ENCODE data around the gene FAM81A.

The FAM81A gene

DNA sequence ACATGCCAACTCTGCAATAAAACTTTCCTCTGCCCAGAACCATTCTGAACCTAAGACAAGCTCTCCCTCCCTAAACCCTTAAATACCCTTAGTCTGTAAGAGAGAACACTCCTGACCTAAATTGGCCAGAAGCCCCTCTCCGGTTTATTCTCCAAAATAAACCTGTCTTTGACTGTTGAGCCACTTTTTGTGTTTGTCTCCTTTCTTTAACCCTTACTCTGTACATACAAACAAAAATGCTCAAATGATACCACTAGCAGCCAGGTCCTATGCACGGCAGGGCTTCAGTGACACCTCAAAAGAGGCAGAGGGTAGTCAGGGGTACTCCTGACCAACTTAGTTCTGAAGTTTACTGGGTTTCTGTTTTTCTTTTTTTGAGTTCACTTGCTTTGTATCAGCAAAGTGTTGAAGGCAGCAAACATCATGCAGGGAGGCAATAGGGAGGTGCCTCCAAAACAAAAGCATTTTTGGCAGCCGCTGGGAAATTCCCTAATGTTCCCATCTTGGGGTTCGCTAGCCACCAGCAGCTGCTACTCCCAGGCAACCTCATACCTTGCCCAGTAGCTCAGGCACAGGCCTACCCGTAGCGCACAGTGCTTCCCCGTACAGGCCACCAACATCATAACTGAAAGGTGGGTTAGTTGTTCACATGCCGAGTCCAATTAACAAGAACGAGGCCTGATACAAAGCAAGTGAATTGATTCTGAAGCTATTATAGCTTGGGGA, 110.7 kb downstream of the FAM81A start:
- DNase-seq: no peak

DNA sequence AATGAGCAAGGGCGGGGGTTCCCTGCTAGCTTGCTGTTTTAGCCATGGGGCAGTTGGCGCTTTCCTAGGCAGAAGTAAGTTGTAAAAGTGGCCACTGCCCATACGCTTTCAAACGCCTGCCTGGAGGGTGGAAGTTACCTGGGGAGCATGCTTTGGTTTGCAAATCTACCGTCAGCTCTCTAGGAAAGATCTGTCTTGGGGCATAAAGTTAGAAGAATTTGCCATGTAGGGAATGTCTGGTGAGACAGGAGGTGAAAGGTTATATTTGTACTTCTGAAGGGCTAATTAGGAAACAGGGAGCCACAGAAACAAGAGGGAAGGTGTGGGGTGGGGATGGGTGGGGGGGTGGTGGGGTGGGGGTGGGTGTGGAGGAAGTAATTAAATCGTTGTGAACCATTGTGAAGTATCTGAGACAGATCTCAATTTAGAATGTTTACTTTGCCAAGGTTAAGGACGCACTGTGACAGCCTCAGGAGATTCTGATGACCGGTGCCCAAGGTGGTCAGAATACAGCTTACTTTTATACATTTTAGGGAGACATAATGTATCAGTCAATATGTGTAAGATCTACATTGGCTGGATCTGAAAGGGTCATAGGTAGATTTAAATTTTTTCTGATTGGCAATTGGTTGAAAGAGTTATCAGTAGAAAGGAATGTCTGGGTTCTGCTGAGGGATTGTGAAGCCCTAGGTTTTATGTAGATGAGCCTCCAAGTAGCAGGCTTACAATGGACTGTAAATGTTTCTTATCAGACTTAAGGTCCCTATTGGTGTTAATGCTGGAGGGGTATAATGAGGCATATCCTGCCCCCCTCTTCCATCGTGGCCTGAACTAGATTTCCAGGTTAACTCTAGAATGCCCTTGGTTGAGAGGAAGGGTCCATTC, 111.6 kb downstream of the FAM81A start:
- no peak for DNase-seq

DNA sequence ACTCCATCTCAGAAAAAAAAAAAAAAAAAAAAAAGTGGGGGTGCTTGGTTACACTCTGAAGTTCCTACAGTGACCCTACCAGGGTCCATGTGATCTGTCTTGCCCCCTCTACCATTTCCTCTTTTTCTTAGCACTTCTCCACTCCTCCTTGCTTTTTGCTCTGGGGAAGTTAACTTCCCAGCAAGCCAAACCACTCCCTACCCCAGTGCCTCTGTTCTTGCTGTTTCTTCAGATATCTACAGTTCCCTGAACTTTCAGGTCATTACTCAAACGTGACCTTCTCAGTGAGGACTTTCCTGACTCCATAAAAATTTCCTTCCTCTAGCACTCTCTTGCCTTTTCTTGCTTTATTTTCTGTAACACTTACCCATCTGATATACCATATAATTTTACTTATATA, 112.5 kb downstream of the FAM81A start:
- DNase-seq: no peak

DNA sequence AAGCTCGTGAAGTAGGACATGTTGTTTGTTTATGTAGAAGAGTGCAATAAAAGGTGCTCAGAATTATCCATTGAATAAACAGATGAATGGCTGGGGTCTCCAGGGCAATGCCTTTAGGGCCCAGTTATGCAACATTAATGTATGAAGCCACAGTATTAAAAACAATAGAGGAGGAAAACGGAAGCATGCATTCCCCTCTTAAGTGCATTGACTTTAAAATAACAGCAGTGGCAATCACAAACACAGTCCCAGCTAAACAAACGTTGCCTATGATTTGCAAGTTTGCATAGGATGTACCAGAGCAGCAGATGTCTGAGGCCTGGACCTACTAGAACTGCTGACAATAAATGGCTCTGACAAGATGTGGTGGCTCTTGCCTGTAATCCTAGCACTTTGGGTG, 113.0 kb downstream of the FAM81A start:
- DNase-seq: no peak

DNA sequence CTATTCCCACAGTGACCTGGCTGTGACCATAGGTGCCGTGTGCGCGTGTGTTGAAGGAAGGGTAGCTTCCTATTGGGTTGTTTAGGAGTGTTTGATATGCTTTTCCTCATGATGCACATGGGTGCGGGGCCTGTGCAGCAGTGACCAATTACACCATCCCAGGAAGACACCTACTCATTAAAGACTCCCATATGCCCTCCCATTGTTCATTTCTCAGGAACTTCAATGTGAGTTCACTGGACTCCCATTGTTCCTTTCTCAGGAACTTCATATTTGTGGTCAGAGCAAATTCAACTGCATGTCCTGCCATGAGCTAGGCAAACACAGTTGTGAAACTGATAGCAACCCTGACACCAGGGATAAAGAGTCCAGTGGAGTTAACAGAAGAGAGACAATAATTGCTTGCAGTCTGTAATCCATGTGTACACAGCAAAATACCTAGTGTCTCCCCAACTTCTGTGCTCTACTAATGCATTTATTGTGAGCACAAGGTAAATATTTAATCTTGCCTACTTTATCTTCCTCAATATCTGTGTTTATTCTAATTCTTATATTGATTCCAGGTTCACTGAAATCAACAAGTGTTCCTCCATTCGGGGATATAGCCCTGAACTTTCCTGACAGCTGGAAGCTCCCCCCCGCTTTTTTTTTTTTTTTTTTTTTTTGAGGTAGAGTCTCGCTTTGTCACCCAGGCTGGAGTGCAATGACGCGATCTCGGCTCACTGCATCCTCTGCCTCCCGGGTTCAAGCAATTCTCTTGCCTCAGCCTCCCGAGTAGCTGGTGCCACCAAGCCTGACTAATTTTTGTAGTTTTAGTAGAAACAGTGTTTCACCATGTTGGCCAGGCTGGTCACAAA, 116.1 kb downstream of the FAM81A start:
- peak; percentile 31 for DNase-seq

DNA sequence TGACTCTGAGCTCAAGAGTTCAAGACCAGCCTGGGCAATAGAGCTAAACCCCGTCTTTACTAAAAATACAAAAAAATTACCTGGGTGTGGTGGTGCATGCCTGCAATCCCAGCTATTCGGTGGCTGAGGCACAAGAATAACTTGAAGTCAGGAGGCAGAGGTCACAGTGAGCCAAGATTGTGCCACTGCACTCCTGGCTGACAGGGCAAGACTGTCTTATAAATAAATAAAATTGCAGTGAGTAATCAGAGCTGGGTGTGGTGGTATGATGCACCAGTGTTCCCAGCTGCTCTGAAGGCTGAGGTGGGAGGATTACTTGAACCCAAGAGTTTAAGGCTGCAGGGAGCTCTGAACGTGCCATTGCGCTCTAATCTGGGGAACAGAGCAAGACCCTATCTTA, 117.7 kb downstream of the FAM81A start:
- DNase-seq: no peak

DNA sequence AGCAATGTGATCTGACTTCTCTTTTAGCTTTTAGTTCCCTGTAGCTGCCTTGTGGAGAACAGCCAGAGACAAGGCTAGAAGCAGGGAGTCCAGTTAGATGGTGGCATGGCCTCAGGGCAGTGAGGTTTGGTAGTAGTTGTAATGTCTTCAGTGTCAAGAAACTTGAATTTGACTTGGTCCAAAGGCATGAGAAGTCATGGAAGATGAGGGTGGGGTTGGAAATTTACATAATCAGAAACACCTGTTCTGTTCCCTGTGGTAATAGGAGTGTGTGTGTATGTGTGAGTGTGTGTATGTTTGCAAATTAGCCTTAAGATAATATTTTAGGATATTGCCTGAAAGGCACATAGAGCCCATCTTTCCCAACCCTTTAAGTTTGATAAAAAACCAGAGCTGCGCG, 118.4 kb downstream of the FAM81A start:
- no peak for DNase-seq

DNA sequence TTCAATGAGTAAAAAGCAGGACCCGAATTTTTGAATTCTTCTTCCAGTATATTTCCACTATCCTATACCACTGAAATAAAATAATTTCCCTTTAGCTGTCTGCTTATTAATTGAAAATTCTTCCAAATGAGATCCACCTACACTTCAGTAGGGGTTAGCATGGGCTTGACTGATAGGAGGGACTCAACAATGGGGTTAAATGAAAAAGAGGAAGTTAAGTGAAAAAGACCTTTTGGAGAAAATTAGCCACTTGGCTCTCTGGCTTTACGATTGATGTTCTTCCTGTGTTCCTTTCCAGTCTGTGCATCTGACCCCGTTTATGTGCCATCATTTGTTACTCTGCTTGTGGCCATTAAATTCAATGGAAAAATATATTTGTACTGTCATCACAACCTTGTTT, 119.6 kb downstream of the FAM81A start:
- no peak for DNase-seq

DNA sequence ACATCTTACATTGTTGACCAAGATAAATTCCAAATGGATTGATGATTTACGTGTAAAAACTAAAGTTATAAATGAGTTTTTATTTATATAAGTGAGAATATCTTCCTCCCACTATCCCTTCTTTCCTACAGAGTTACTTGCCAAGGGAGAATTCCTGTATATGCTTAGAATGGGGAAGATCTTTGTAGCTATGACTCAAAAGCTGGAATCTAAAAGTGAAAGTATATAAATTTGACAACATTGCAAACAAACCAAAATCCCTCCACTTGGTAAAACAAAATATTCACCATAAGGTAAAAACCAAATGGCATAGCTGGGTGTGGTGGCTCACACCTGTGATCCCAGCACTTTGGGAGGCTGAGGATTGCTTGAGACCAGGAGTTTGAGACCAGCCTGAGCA, 120.9 kb downstream of the FAM81A start:
- DNase-seq: no peak

DNA sequence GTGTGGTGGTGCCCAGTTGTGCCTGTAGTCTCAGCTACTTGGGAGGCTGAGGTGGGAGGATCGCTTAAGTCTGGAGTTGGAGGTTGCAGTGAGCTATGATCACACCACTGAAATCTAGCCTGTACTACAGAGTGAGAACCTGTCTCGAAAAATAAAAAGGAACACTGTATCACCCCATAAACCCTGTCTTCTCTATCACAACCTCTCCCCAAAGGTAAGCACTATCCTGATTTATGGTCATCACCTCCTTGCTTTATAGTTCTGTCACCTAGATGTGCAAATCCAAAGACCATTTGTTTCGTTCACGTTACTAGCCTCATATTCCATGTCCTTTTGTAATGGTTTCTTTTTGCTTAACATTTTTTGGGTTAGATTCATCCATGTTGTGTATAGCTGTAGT, 123.6 kb downstream of the FAM81A start:
- DNase-seq: no peak

DNA sequence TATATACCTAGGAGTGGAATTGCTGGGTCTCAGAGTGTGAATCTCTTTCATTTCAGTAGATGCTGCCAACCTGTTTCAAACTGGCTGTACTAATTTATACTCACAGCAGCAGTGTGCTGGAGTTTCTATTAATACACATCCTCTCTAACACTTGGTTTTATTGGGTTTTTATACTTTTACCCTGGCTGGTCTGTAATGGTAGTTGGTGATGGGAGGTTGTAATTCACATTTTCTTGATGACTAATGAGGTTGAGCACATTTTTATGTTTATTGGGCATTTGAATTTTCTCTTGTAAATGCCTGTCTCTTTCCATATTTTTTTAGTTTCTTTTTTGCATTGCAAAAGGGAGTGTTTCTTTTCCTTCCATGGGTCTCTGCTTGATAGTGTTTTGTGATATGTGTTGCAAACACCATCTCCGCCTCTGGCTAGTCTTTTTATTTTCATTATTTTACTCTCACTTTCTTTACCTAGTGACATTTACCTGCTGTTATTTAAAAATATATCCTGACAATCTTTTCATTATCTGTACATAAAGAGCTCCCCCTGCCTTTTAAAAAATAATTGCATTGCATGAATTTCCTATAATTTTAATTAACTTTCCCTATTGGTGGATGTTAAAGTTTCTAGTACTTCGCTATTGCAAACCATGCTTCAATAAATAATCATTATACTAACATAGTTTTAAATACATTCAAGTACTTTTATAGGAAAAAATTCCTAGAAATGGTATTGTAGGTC, 124.6 kb downstream of the FAM81A start:
- DNase-seq: no peak

DNA sequence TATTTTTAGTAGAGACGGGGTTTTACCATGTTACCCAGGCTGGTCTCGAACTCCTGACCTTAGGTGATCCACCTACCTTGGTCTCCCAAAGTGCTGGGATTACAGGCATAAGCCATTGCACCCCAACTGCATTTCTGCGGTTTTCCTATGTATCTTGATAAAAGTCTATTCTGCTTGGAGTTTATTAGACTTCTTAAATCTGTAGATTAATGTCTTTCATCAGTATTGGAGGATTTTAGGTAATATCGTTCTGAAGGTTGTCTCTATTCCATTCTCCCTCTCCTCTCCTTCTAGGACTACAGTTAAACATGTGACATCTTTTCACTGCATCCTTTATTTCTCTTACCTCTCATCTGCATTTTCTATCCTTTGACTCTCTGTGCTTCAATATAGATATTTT, 127.3 kb downstream of the FAM81A start:
- DNase-seq: no peak

DNA sequence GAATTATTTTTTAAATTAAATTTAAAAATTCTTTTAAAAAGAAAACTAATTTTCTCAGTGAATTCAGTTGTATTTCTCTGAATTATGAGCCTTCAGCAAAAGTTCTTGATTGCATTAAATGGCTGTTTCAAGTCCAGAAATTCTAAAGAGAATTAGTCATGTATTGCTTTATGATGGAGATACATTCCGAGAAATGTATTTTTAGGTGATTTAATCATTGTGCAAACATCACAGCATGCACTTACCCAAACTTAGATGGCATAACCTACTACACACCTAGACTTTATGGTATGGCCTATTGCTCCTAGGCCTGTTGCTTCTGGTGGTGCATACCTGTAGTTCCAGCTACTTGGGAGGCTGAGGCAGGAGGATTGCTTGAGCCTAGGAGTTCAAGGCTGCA, 129.3 kb downstream of the FAM81A start:
- no peak for DNase-seq

DNA sequence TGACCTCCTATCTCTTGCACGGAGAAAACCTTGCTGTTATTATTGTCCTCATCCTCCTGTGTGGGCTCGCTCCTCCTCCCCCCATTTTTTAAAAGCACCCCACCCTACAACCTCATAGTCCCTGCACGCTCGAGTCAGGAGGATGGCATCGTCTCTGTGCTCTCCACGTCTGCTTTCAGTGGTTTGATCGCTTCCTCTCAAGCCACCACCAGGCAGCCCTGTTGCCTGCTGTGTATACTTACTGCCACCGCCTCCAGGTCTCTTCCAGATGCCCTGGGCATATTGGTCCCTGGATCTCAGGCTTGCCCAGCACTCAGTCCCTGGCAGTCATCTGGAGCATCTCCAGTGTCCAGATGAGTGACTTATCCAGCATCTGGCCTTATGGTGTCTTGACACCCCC, 131.5 kb downstream of the FAM81A start:
- DNase-seq: no peak

DNA sequence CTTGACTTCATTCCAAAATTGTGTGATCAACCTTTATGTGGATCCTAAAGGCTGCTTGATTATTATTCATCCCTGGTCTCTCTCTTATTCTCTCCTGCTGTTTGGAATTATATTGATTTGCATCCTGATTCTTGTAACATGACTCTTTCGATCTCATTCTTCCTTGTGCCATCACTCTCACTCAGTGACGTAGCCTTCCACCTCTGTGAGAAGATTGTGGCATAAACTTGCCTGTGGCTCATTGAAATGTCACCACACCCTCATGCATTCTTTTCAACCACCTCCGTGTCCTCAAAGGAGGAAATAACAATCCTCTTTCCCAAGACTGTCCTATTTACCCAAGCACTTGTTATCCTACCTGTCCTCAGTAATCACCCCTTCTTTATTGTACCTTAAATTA, 132.3 kb downstream of the FAM81A start:
- DNase-seq: no peak

DNA sequence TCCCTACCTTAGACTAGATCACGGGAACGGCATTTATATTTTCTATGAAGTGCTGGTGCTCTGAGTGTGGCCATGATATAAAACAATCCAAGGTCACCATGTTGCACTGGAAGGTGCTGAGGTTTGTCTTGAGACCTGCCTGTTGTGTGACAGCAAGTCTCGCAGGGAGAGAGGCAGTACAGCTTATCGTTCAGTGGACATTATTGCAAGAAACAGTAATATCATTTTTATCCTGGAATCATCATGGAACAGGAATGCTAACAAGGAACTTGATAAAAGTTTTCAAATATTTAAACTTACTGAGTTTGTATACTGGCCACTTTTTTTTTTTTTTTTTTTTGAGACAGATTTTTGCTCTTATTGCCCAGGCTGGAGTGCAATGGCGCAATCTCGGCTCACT, 133.6 kb downstream of the FAM81A start:
- no peak for DNase-seq
